ENCODE measurements around the gene SLK. TPM values are rescaled to one million over a fixed set of nuclear protein-coding genes. Genes with fewer than 3 reads are reported as not detected.
A peak's percentile ranks its signal among the peaks of the same experiment; 100 is the strongest.

SLK gene
- 10 to 100 TPM; 31.2 to 32.6 TPM for total RNA-seq

- Mint-ChIP-seq H3K4me1 (peaks cover 33% of the 10 kb centered on the region), H3K27me3 (no peaks in the 10 kb centered on the region), H3K9me3 (ENCODE audit: low read depth) (no peaks in the 10 kb centered on the region), H3K27ac (peak within 1 kb of the TSS; percentile 92), H3K4me3 (peak within 1 kb of the TSS; percentile 97), H3K36me3 (peaks cover 6% of the 10 kb centered on the region)
- DNase-seq: peak; percentile 86
- ATAC-seq: peak; percentile 90
- CTCF ChIA-PET: interaction anchor here (0.7 to 3.0 kb wide), 7 partner anchors 45 to 1924 kb away, joined by 3 to 12 read pairs (median 5); partner anchors contain the start of gene SFR1
Measured at GRCh38 chr10:103966671-103967447, at the start of gene SLK. SLK (plus strand) TSS chr10:103967140; CDS start chr10:103967746, 606 bp downstream.

- peak; percentile 7 for ATAC-seq
- H3K4me3 Mint-ChIP-seq: peak overlapping the region; percentile 99
- DNase-seq: no peak
- peaks cover 44% of the 10 kb centered on the region for H3K36me3 Mint-ChIP-seq
- H3K9me3 Mint-ChIP-seq (ENCODE audit: low read depth): peaks cover 4% of the 10 kb centered on the region
- CTCF ChIA-PET: interaction anchor here (0.5 to 2.2 kb wide), 7 partner anchors 8 to 23 kb away, joined by 3 to 7 read pairs (median 3); no protein-coding TSS in a partner anchor
- peak overlapping the region; percentile 96 for H3K27ac Mint-ChIP-seq
- H3K27me3 Mint-ChIP-seq: no peaks in the 10 kb centered on the region
- peaks cover 38% of the 10 kb centered on the region for H3K4me1 Mint-ChIP-seq
Measured at GRCh38 chr10:103917302-103918052, 49.5 kb upstream of the SLK start.

GRCh38 chr10:103918053-103918846, 48.7 kb upstream of the SLK start, which contains the start of gene STN1:
STN1 (minus strand) TSS chr10:103918184; CDS start chr10:103917594, 590 bp downstream.
- DNase-seq: peak; percentile 98
- Mint-ChIP-seq H3K36me3 (peaks cover 37% of the 10 kb centered on the region), H3K9me3 (ENCODE audit: low read depth) (peaks cover 4% of the 10 kb centered on the region), H3K27me3 (no peaks in the 10 kb centered on the region), H3K27ac (peak within 1 kb of the TSS; percentile 96), H3K4me3 (peak within 1 kb of the TSS; percentile 99), H3K4me1 (peaks cover 31% of the 10 kb centered on the region)
- ATAC-seq: peak; percentile 94
- CTCF ChIA-PET: interaction anchor here (0.7 to 2.2 kb wide), 9 partner anchors 9 to 30 kb away, joined by 3 to 11 read pairs (median 4); no protein-coding TSS in a partner anchor

GRCh38 chr10:103919648-103920025, 47.3 kb upstream of the SLK start:
- DNase-seq: no peak
- ATAC-seq: no peak
- H3K36me3 Mint-ChIP-seq: peaks cover 26% of the 10 kb centered on the region
- no peak overlapping the region for H3K27ac Mint-ChIP-seq
- peaks cover 4% of the 10 kb centered on the region for H3K9me3 Mint-ChIP-seq (ENCODE audit: low read depth)
- CTCF ChIA-PET: interaction anchor here (0.6 to 2.1 kb wide), 4 partner anchors 11 to 355 kb away, joined by 3 to 11 read pairs (median 6); no protein-coding TSS in a partner anchor
- H3K4me3 Mint-ChIP-seq: no peak overlapping the region
- H3K27me3 Mint-ChIP-seq: no peaks in the 10 kb centered on the region
- H3K4me1 Mint-ChIP-seq: peaks cover 23% of the 10 kb centered on the region

GRCh38 chr10:103921248-103921647, 45.7 kb upstream of the SLK start:
- H3K4me1 Mint-ChIP-seq: peaks cover 7% of the 10 kb centered on the region
- no peak for ATAC-seq
- no peaks in the 10 kb centered on the region for H3K27me3 Mint-ChIP-seq
- H3K36me3 Mint-ChIP-seq: peaks cover 11% of the 10 kb centered on the region
- DNase-seq: no peak
- H3K27ac Mint-ChIP-seq: no peak overlapping the region
- no peak overlapping the region for H3K4me3 Mint-ChIP-seq
- CTCF ChIA-PET: interaction anchor here (0.7 to 2.2 kb wide), 12 partner anchors 8 to 203 kb away, joined by 3 to 12 read pairs (median 5); partner anchors contain the start of genes SFR1 and SLK
- no peaks in the 10 kb centered on the region for H3K9me3 Mint-ChIP-seq (ENCODE audit: low read depth)

- H3K36me3 Mint-ChIP-seq: peaks cover 7% of the 10 kb centered on the region
- DNase-seq (peak; percentile 75), ATAC-seq (no peak)
- no peaks in the 10 kb centered on the region for H3K27me3 Mint-ChIP-seq
- peaks cover 6% of the 10 kb centered on the region for H3K4me1 Mint-ChIP-seq
- no peak overlapping the region for H3K27ac Mint-ChIP-seq
- no peak overlapping the region for H3K4me3 Mint-ChIP-seq
- no peaks in the 10 kb centered on the region for H3K9me3 Mint-ChIP-seq (ENCODE audit: low read depth)
- CTCF ChIA-PET: interaction anchor here (0.7 to 2.2 kb wide), 11 partner anchors 9 to 202 kb away, joined by 3 to 12 read pairs (median 5); partner anchors contain the start of genes SFR1 and SLK
Measured at GRCh38 chr10:103921750-103922195, 45.2 kb upstream of the SLK start.

- no peak overlapping the region for H3K4me3 Mint-ChIP-seq
- DNase-seq (no peak), ATAC-seq (no peak)
- CTCF ChIA-PET: interaction anchor here (1.6 to 2.2 kb wide), 4 partner anchors 14 to 199 kb away, joined by 7 to 12 read pairs (median 10); partner anchors contain the start of gene SFR1
- peaks cover 2% of the 10 kb centered on the region for H3K36me3 Mint-ChIP-seq
- H3K9me3 Mint-ChIP-seq (ENCODE audit: low read depth): no peaks in the 10 kb centered on the region
- H3K27me3 Mint-ChIP-seq: no peaks in the 10 kb centered on the region
- no peak overlapping the region for H3K27ac Mint-ChIP-seq
- H3K4me1 Mint-ChIP-seq: peaks cover 6% of the 10 kb centered on the region
Measured at GRCh38 chr10:103922659-103923058, 44.3 kb upstream of the SLK start.

- ATAC-seq: no peak
- peaks cover 5% of the 10 kb centered on the region for H3K4me1 Mint-ChIP-seq
- no peaks in the 10 kb centered on the region for H3K36me3 Mint-ChIP-seq
- no peaks in the 10 kb centered on the region for H3K9me3 Mint-ChIP-seq (ENCODE audit: low read depth)
- no peaks in the 10 kb centered on the region for H3K27me3 Mint-ChIP-seq
- no peak for DNase-seq
- no peak overlapping the region for H3K27ac Mint-ChIP-seq
- H3K4me3 Mint-ChIP-seq: no peak overlapping the region
- CTCF ChIA-PET: no interaction called here
Measured at GRCh38 chr10:103923502-103923901, 43.4 kb upstream of the SLK start.

- Mint-ChIP-seq H3K27me3 (no peaks in the 10 kb centered on the region), H3K36me3 (no peaks in the 10 kb centered on the region), H3K9me3 (ENCODE audit: low read depth) (no peaks in the 10 kb centered on the region), H3K4me3 (no peak overlapping the region), H3K4me1 (no peaks in the 10 kb centered on the region), H3K27ac (no peak overlapping the region)
- CTCF ChIA-PET: interaction anchor here (0.7 to 2.2 kb wide), 3 partner anchors 36 to 67 kb away, joined by 3 to 6 read pairs (median 5); no protein-coding TSS in a partner anchor
- DNase-seq (no peak), ATAC-seq (no peak)
Measured at GRCh38 chr10:103925591-103925990, 41.3 kb upstream of the SLK start.

- H3K27ac Mint-ChIP-seq: no peak overlapping the region
- H3K9me3 Mint-ChIP-seq (ENCODE audit: low read depth): no peaks in the 10 kb centered on the region
- DNase-seq (no peak), ATAC-seq (no peak)
- no peaks in the 10 kb centered on the region for H3K36me3 Mint-ChIP-seq
- no peaks in the 10 kb centered on the region for H3K27me3 Mint-ChIP-seq
- H3K4me1 Mint-ChIP-seq: no peaks in the 10 kb centered on the region
- CTCF ChIA-PET: interaction anchor here (0.7 kb wide), 1 partner anchor 10 kb away, joined by 3 read pairs; no protein-coding TSS in a partner anchor
- no peak overlapping the region for H3K4me3 Mint-ChIP-seq
Measured at GRCh38 chr10:103926722-103927319, 40.1 kb upstream of the SLK start.

- DNase-seq (no peak), ATAC-seq (no peak)
- CTCF ChIA-PET: no interaction called here
- Mint-ChIP-seq H3K4me1 (no peaks in the 10 kb centered on the region), H3K27ac (no peak overlapping the region), H3K36me3 (no peaks in the 10 kb centered on the region), H3K4me3 (no peak overlapping the region), H3K9me3 (ENCODE audit: low read depth) (no peaks in the 10 kb centered on the region), H3K27me3 (no peaks in the 10 kb centered on the region)
Measured at GRCh38 chr10:103928784-103929183, 38.2 kb upstream of the SLK start.

- CTCF ChIA-PET: interaction anchor here (0.7 to 1.0 kb wide), 2 partner anchors 35 to 42 kb away, joined by 3 read pairs; no protein-coding TSS in a partner anchor
- ATAC-seq (no peak), DNase-seq (no peak)
- Mint-ChIP-seq H3K27me3 (no peaks in the 10 kb centered on the region), H3K4me3 (no peak overlapping the region), H3K36me3 (no peaks in the 10 kb centered on the region), H3K27ac (no peak overlapping the region), H3K4me1 (no peaks in the 10 kb centered on the region), H3K9me3 (ENCODE audit: low read depth) (no peaks in the 10 kb centered on the region)
Measured at GRCh38 chr10:103929381-103929921, 37.5 kb upstream of the SLK start.

Data from activated CD8-positive, alpha-beta memory T cell treated with anti-CD3 and anti-CD28 coated beads, Interleukin-2, amount 10 ng/mL, durations not matched to agents 7 days and 5 days (primary cell).